ENCODE data around the gene KRTAP19-7.

Gene KRTAP19-7

GRCh38 chr21:30561957-30562356, 843 bp upstream of the KRTAP19-7 start:
- DNase-seq (ENCODE audit: low read depth) = no peak
- H3K4me3 ChIP-seq (ENCODE audit: control insufficient read depth, low read depth, low read length) = no peak overlapping the region
- no peak for TF ChIP-seq CTCF (conservative IDR thresholded peaks at IDR 0.05; ENCODE audit: control insufficient read depth, insufficient read depth, low read depth, low read length)

GRCh38 chr21:30555095-30555494, 6.0 kb downstream of the KRTAP19-7 start:
- H3K4me3 ChIP-seq (ENCODE audit: control insufficient read depth, low read depth, low read length) = no peak overlapping the region
- no peak for TF ChIP-seq CTCF (conservative IDR thresholded peaks at IDR 0.05; ENCODE audit: control insufficient read depth, insufficient read depth, low read depth, low read length)
- DNase-seq (ENCODE audit: low read depth) = no peak

- TF ChIP-seq CTCF (conservative IDR thresholded peaks at IDR 0.05; ENCODE audit: control insufficient read depth, insufficient read depth, low read depth, low read length) = no peak
- no peak overlapping the region for H3K4me3 ChIP-seq (ENCODE audit: control insufficient read depth, low read depth, low read length)
- no peak for DNase-seq (ENCODE audit: low read depth)
Measured at GRCh38 chr21:30552782-30553181, 8.3 kb downstream of the KRTAP19-7 start.

- H3K4me3 ChIP-seq (ENCODE audit: control insufficient read depth, low read depth, low read length) = no peak within 1 kb of the TSS
- TF ChIP-seq CTCF (conservative IDR thresholded peaks at IDR 0.05; ENCODE audit: control insufficient read depth, insufficient read depth, low read depth, low read length) = no peak
- no peak for DNase-seq (ENCODE audit: low read depth)
Measured at GRCh38 chr21:30541764-30542163, 19.4 kb downstream of the KRTAP19-7 start, which contains the start of gene KRTAP19-6. KRTAP19-6 (minus strand) TSS chr21:30541864; CDS start chr21:30541833, 31 bp downstream.

- no peak for TF ChIP-seq CTCF (conservative IDR thresholded peaks at IDR 0.05; ENCODE audit: control insufficient read depth, insufficient read depth, low read depth, low read length)
- no peak overlapping the region for H3K4me3 ChIP-seq (ENCODE audit: control insufficient read depth, low read depth, low read length)
- no peak for DNase-seq (ENCODE audit: low read depth)
Measured at GRCh38 chr21:30518876-30519275, 42.2 kb downstream of the KRTAP19-7 start.

- no peak for TF ChIP-seq CTCF (conservative IDR thresholded peaks at IDR 0.05; ENCODE audit: control insufficient read depth, insufficient read depth, low read depth, low read length)
- DNase-seq (ENCODE audit: low read depth) = no peak
- no peak overlapping the region for H3K4me3 ChIP-seq (ENCODE audit: control insufficient read depth, low read depth, low read length)
Measured at GRCh38 chr21:30515681-30516080, 45.4 kb downstream of the KRTAP19-7 start.

Measured in fibroblast of mammary gland (primary cell).